IMR-90 (cell line): ENCODE results near the gene NELFCD. TPM values are rescaled to one million over a fixed set of nuclear protein-coding genes. Genes with fewer than 3 reads are reported as not detected.
"Not testable (repeated sequence)": the region's sequence is repeated elsewhere in the genome, so short reads cannot be mapped to it uniquely, and the experiment has no call there.

Experiments
- ATAC-seq: fragments of 200-7000 bp; cut with Tn5 transposase; 2 replicates; pipeline ENCODE4 v1.9.1; 2020; ENCODE audit warnings: low read depth, mild to moderate bottlenecking, moderate library complexity
- BruUV-seq: library from RNA; stranded (reverse); fragments of 400-500 nt; replicated peaks from 2 replicates; lab custom pipeline; 2021; lab: Mats Ljungman, UMichigan
- CTCF ChIA-PET: fragments of 300-600 bp; formaldehyde crosslinking; extraction: SDS; loops from one replicate; lab custom pipeline; 2021; ENCODE audit warnings: antibody characterized with exemption; lab: Yijun Ruan, JAX
- POLR2A ChIA-PET: fragments of 300-600 bp; sonication (Branson Sonifier 250); formaldehyde crosslinking; loops from one replicate; lab custom pipeline; 2022; ENCODE audit warnings: antibody characterized with exemption; ENCODE audit not compliant: unreplicated experiment; lab: Charles Lee
- DNase-seq: peaks from one replicate; pipeline ENCODE4 v3.0.0; 2013
- H2AFZ ChIP-seq: replicated peaks from 2 replicates; pipeline ENCODE3; 2013; ENCODE audit warnings: low read length, mild to moderate bottlenecking; ENCODE audit not compliant: poor library complexity
- H2AK5ac ChIP-seq: 2 replicates; pipeline ENCODE4 v1.6.1; 2013; ENCODE audit warnings: low read depth, low read length, inconsistent platforms
- H2AK9ac ChIP-seq: replicated peaks from 2 replicates; pipeline ENCODE3; 2013; ENCODE audit warnings: mild to moderate bottlenecking, low read depth, low read length, moderate library complexity; ENCODE audit not compliant: poor library complexity
- H2BK120ac ChIP-seq: 2 replicates; pipeline ENCODE4 v1.6.1; 2013; ENCODE audit warnings: low read depth, low read length, inconsistent platforms
- H2BK15ac ChIP-seq: 3 replicates; pipeline ENCODE4 v1.6.1; 2013; ENCODE audit warnings: low read depth, low read length, inconsistent platforms
- H2BK20ac ChIP-seq: 2 replicates; pipeline ENCODE4 v1.6.1; 2013; ENCODE audit warnings: low read depth, mild to moderate bottlenecking, inconsistent platforms, low read length, moderate library complexity
- H2BK5ac ChIP-seq: 2 replicates; pipeline ENCODE4 v1.6.1; 2013; ENCODE audit warnings: mild to moderate bottlenecking, low read depth, low read length, inconsistent platforms; ENCODE audit not compliant: poor library complexity, severe bottlenecking
- H3K14ac ChIP-seq: replicated peaks from 2 replicates; pipeline ENCODE4 v1.6.1; 2013; ENCODE audit warnings: low read depth, low read length, inconsistent platforms
- H3K18ac ChIP-seq: 2 replicates; pipeline ENCODE4 v1.6.1; 2013; ENCODE audit warnings: low read depth, low read length, control low read depth
- H3K23ac ChIP-seq: 2 replicates; pipeline ENCODE4 v1.6.1; 2013; ENCODE audit warnings: low read depth, low read length, inconsistent platforms
- H3K27ac ChIP-seq: 2 replicates; pipeline ENCODE4 v1.5.1; 2013; ENCODE audit warnings: mild to moderate bottlenecking, control low read depth, low read length; ENCODE audit not compliant: insufficient read depth
- H3K27me3 ChIP-seq: 2 replicates; pipeline ENCODE4 v1.6.1; 2013; ENCODE audit warnings: low read length; ENCODE audit not compliant: control insufficient read depth, insufficient read depth
- H3K36me3 ChIP-seq: 2 replicates; pipeline ENCODE4 v1.6.1; 2013; ENCODE audit warnings: low read length, mixed read lengths; ENCODE audit not compliant: control insufficient read depth, insufficient read depth
- H3K4ac ChIP-seq: 2 replicates; pipeline ENCODE4 v1.6.1; 2013; ENCODE audit warnings: low read depth, low read length, inconsistent platforms
- H3K4me1 ChIP-seq: 2 replicates; pipeline ENCODE4 v1.6.1; 2013; ENCODE audit warnings: low read length, mixed read lengths; ENCODE audit not compliant: control insufficient read depth, insufficient read depth
- H3K4me2 ChIP-seq: 2 replicates; pipeline ENCODE4 v1.6.1; 2013; ENCODE audit warnings: low read depth, mild to moderate bottlenecking, control low read depth, low read length, moderate library complexity
- H3K4me3 ChIP-seq: 2 replicates; pipeline ENCODE4 v1.5.1; 2013; ENCODE audit warnings: low read depth, mild to moderate bottlenecking, control low read depth, low read length, moderate library complexity; ENCODE audit not compliant: insufficient read depth
- H3K56ac ChIP-seq: 2 replicates; pipeline ENCODE4 v1.6.1; 2013; ENCODE audit warnings: low read length, inconsistent platforms; ENCODE audit not compliant: insufficient read depth; ENCODE audit errors: extremely low read depth
- H3K79me1 ChIP-seq, 2 experiments: 2 replicates each; pipeline ENCODE4 v1.6.1; 2013; ENCODE audit warnings: low read length in 2 of 2, inconsistent platforms in 1 of 2, low read depth in 1 of 2
- H3K9ac ChIP-seq: 2 replicates; pipeline ENCODE4 v1.6.1; 2013; ENCODE audit warnings: low read depth, low read length, control low read depth
- H3K9me1 ChIP-seq: 2 replicates; pipeline ENCODE4 v1.6.1; 2013; ENCODE audit warnings: low read length, inconsistent platforms; ENCODE audit not compliant: insufficient read depth
- H3K9me3 ChIP-seq: 2 replicates; pipeline ENCODE4 v1.6.1; 2013; ENCODE audit warnings: low read length; ENCODE audit not compliant: control insufficient read depth, insufficient read depth
- H4K20me1 ChIP-seq: 2 replicates; pipeline ENCODE4 v1.6.1; 2013; ENCODE audit warnings: low read length, inconsistent platforms; ENCODE audit not compliant: insufficient read depth
- H4K5ac ChIP-seq: 2 replicates; pipeline ENCODE4 v1.6.1; 2013; ENCODE audit warnings: mild to moderate bottlenecking, low read depth, low read length, control low read depth
- H4K8ac ChIP-seq, 2 experiments: 2 replicates each; pipeline ENCODE4 v1.6.1; 2013; ENCODE audit warnings: low read depth in 2 of 2, low read length in 2 of 2, control low read depth in 1 of 2, inconsistent platforms in 1 of 2
- H4K91ac ChIP-seq: 2 replicates; pipeline ENCODE4 v1.6.1; 2013; ENCODE audit warnings: low read depth, low read length, inconsistent platforms; ENCODE audit not compliant: insufficient read depth
- BHLHE40 ChIP-seq: fragments of 150-350 bp; IDR thresholded peaks from 2 replicates; pipeline ENCODE4 v1.6.1; 2016; ENCODE audit warnings: mild to moderate bottlenecking, low read depth, low read length
- CHD1 ChIP-seq: IDR thresholded peaks from 2 replicates; pipeline ENCODE4 v1.6.1; 2012; ENCODE audit warnings: low read depth, low read length, improper control_type of control experiment
- FOS ChIP-seq: fragments of 150-350 bp; IDR thresholded peaks from 2 replicates; pipeline ENCODE4 v1.6.1; 2016; ENCODE audit warnings: low read depth, low read length
- MAZ ChIP-seq: IDR thresholded peaks from 2 replicates; pipeline ENCODE4 v1.6.1; 2012; ENCODE audit warnings: low read depth, mild to moderate bottlenecking, low read length, improper control_type of control experiment, moderate library complexity, borderline replicate concordance
- NFE2L2 ChIP-seq: fragments of 150-350 bp; IDR thresholded peaks from 2 replicates; pipeline ENCODE4 v1.6.1; 2016; ENCODE audit warnings: low read depth, mild to moderate bottlenecking, low read length
- RAD21 ChIP-seq: IDR thresholded peaks from 2 replicates; pipeline ENCODE4 v1.6.1; 2012; ENCODE audit warnings: low read length, improper control_type of control experiment
- WGBS, 2 experiments: methylation state at CpG; one replicate each; pipeline versions ENCODE4 v1.1.5 to v1.1.7; 2013; ENCODE audit warnings: missing lambda C conversion rate in 2 of 2; ENCODE audit not compliant: insufficient read length in 1 of 2; ENCODE audit errors: extremely low coverage in 2 of 2; 5-methylcytosine and 5-hydroxymethylcytosine counted together
- dilution Hi-C: fragments of 300-500 bp; cut with HindIII; formaldehyde crosslinking; loops from one replicate; pipeline ENCODE4 v1.14.3; 2018; ENCODE audit warnings: low sequenced_read_pairs; ENCODE audit not compliant: unreplicated experiment
- in situ Hi-C: fragments of 300-500 bp; cut with MboI; formaldehyde crosslinking; loops from 3 replicates; pipeline ENCODE4 v1.14.3; 2019; ENCODE audit warnings: low sequenced_read_pairs, inconsistent platforms, mixed read lengths
- intact Hi-C: fragments of 100-400 bp; cut with micrococcal nuclease; formaldehyde crosslinking; loops from 2 replicates; pipeline ENCODE4 v1.10.0; 2022
- polyA plus RNA-seq, 3 experiments: library from polyadenylated mRNA; depleted of rRNA; stranded (reverse); fragments of >200 nt; gene quantifications; 2 replicates each; pipeline ENCODE4 v1.2.3, GENCODE V29; 2012; ENCODE audit warnings: low replicate concordance in 1 of 3
- total RNA-seq: library from RNA; depleted of rRNA; stranded (reverse); fragments of >200 nt; gene quantifications from 2 replicates; pipeline ENCODE4 v1.2.3, GENCODE V29; 2012
- TF ChIP-seq, protein P1 (sequence below): fragments of 150-350 bp; IDR thresholded peaks from 2 replicates; pipeline ENCODE4 v1.6.1; 2017; ENCODE audit warnings: mild to moderate bottlenecking, antibody characterized with exemption, low read length, low read depth

Gene NELFCD
- total and polyA plus RNA-seq, 2 of the 4 experiments (the other 2 are of a cell fraction), result 88.9 to 94.1 TPM

DNA sequence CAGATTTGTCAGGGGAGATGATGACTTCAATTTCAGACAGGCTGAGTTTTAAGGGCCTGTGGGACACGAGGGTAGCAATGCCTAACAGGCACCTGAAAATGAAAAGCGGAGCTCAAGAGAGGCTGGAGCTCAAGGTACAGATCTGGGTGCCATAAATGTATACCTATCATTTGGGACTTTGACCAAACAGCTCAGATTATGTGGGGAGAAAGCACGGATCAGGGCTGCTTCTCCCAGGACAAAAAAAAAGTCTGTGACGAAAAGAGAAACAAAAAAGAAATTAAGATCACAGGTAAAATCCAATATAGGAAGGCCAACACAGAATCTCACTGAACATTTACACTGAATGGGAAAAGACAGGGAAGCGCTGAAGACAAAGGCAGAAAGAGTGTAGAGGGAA is 59.6 kb downstream of the NELFCD start:
- H4K8ac ChIP-seq, result no peak overlapping the region
- H3K23ac ChIP-seq, result no peak overlapping the region
- H4K5ac ChIP-seq, result no peak overlapping the region
- H3K27ac ChIP-seq, result no peak overlapping the region
- TF ChIP-seq BHLHE40 (no peak), CHD1 (no peak), MAZ (no peak), NFE2L2 (no peak), RAD21 (no peak), FOS (no peak)
- TF ChIP-seq, protein P1, sequence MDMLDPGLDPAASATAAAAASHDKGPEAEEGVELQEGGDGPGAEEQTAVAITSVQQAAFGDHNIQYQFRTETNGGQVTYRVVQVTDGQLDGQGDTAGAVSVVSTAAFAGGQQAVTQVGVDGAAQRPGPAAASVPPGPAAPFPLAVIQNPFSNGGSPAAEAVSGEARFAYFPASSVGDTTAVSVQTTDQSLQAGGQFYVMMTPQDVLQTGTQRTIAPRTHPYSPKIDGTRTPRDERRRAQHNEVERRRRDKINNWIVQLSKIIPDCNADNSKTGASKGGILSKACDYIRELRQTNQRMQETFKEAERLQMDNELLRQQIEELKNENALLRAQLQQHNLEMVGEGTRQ, result no peak
- no peak overlapping the region for H3K14ac ChIP-seq
- no peak overlapping the region for H2BK20ac ChIP-seq
- in situ Hi-C loops (loop anchor here (25.0 kb wide), 3 partner anchors 803 to 1653 kb away; partner anchors contain the start of genes ANKRD60 and RBM38), intact Hi-C loops (loop anchor here (10.0 kb wide), 1 partner anchor 806 kb away; no protein-coding TSS in a partner anchor), dilution Hi-C loops (no loop called here)
- ChIA-PET CTCF (no interaction called here), POLR2A (no interaction called here)
- H2BK15ac ChIP-seq, result no peak overlapping the region
- no peak for ATAC-seq
- no peak overlapping the region for H2AFZ ChIP-seq
- H3K9me3 ChIP-seq, result no peaks in the 10 kb centered on the region
- H3K4ac ChIP-seq, result no peak overlapping the region
- H3K36me3 ChIP-seq, result peaks cover 16% of the 10 kb centered on the region
- H4K20me1 ChIP-seq, result peaks cover 9% of the 10 kb centered on the region; the same call in 1 of the 2 replicates
- peaks cover 8% of the 10 kb centered on the region for H3K4me1 ChIP-seq
- H2AK9ac ChIP-seq, result no peak overlapping the region
- H3K4me2 ChIP-seq, result no peak overlapping the region
- H3K9me1 ChIP-seq, result peaks cover 9% of the 10 kb centered on the region; the same call in 1 of the 2 replicates
- H3K9ac ChIP-seq, result no peak overlapping the region; the same call in 1 of the 2 replicates
- H2BK5ac ChIP-seq, result no peak overlapping the region
- H2BK120ac ChIP-seq, result no peak overlapping the region
- WGBS, 2 experiments, result 57% methylated on average over 1 of the region's 5 CpGs; no CpG with 5 or more reads in 1 of the 2 experiments
- H4K91ac ChIP-seq, result no peak overlapping the region
- H3K18ac ChIP-seq, result no peak overlapping the region
- no peak overlapping the region for H3K4me3 ChIP-seq
- H3K79me1 ChIP-seq, result peaks cover 36 to 52% of the 10 kb centered on the region in 2 experiments
- no peaks in the 10 kb centered on the region for H3K27me3 ChIP-seq
- BruUV-seq, result TSS peak; percentile 40
- no peak overlapping the region for H3K56ac ChIP-seq
- DNase-seq, result no peak
- no peak overlapping the region for H2AK5ac ChIP-seq

DNA sequence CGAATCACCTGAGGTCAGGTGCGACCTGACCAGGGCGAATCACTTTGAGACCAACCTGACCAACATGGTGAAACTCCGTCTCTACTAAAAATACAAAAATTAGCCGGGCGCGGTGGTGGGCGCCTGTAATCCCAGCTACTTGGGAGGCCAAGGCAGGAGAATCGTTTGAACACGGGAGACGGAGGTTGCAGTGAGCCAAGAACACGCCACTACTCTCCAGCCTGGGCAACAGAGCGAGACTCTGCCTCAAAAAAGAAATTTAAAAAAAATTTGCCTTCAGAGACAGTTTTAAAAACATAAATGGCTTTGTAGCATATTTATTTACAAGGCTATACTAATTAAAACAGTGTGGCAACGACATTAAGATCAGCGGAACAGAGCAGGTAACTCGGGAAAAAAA is 60.4 kb downstream of the NELFCD start:
- CTCF ChIA-PET, H2BK20ac ChIP-seq, H3K23ac ChIP-seq, H3K14ac ChIP-seq, H3K9me1 ChIP-seq, H2AK5ac ChIP-seq, DNase-seq, dilution Hi-C loops, H3K4ac ChIP-seq, H2BK5ac ChIP-seq, H2AK9ac ChIP-seq, H2AFZ ChIP-seq, H3K9ac ChIP-seq, ATAC-seq, H3K27ac ChIP-seq, POLR2A ChIA-PET, H3K56ac ChIP-seq, H4K91ac ChIP-seq, H3K4me1 ChIP-seq, BruUV-seq, H3K27me3 ChIP-seq, H2BK15ac ChIP-seq, H2BK120ac ChIP-seq, H3K18ac ChIP-seq, H3K9me3 ChIP-seq, H4K5ac ChIP-seq, H4K20me1 ChIP-seq: not testable (repeated sequence)
- Histone ChIP-seq H4K8ac (peak overlapping the region; percentile 80; a peak in 3 of 4 replicates), H3K4me3 (peak overlapping the region; percentile 91; the same call in 1 of the 2 replicates), H3K4me2 (peak overlapping the region; percentile 99; the same call in 1 of the 2 replicates), H3K79me1 (peaks cover 30 to 45% of the 10 kb centered on the region in 2 experiments), H3K36me3 (peaks cover 10% of the 10 kb centered on the region)
- intact Hi-C loops, result loop anchor here (10.0 kb wide), 1 partner anchor 807 kb away; no protein-coding TSS in a partner anchor
- 98% methylated on average over 8 of the region's 16 CpGs; no CpG with 5 or more reads in 1 of the 2 experiments for WGBS, 2 experiments
- in situ Hi-C loops, result loop anchor here (25.0 kb wide), 3 partner anchors 804 to 1654 kb away; partner anchors contain the start of genes ANKRD60 and RBM38
